ENCODE results near the gene TXNDC11. TPM values are rescaled to one million over a fixed set of nuclear protein-coding genes. Genes with fewer than 3 reads are reported as not detected.
A peak's percentile ranks its signal among the peaks of the same experiment; 100 is the strongest.

The TXNDC11 gene
- total and polyA plus RNA-seq, 2 experiments from 2014 or later = 24.5 to 25.9 TPM

GRCh38 chr16:11711662-11712061, 31.0 kb downstream of the TXNDC11 start:
- in situ Hi-C loops (cut with MboI) = no loop called here
- Histone ChIP-seq H2AFZ (no peak overlapping the region), H4K20me1 (ENCODE audit: insufficient read depth) (no peaks in the 10 kb centered on the region), H3K27me3 (replicated peaks; ENCODE audit: insufficient read depth) (no peaks in the 10 kb centered on the region), H3K9me2 (ENCODE audit: insufficient read depth) (no peaks in the 10 kb centered on the region), H3K4me2 (ENCODE audit: unreplicated experiment) (no peak overlapping the region), H3K36me3 (ENCODE audit: low read depth) (peaks cover 28% of the 10 kb centered on the region; the same call in 1 of the 2 replicates), H3K4me3 (no peak overlapping the region), H3K9me3 (ENCODE audit: low read depth) (no peaks in the 10 kb centered on the region), H3F3A (ENCODE audit: insufficient read depth) (peaks cover 29% of the 10 kb centered on the region), H3K4me1 (ENCODE audit: insufficient read depth) (peaks cover 14% of the 10 kb centered on the region), H3K27ac (no peak overlapping the region), H3K79me2 (ENCODE audit: insufficient read depth) (peaks cover 42% of the 10 kb centered on the region), H3K9ac (no peak overlapping the region)
- no peak for DNase-seq
- TF ChIP-seq EZH2phosphoT487 (IDR thresholded peaks at IDR 0.05; ENCODE audit: insufficient read depth, low read depth) (no peak), EZH2 (IDR thresholded peaks at IDR 0.05; ENCODE audit: insufficient read depth, poor library complexity, severe bottlenecking) (no peak)
- 95 to 99% methylated on average over 4 of the region's 4 CpGs for WGBS, 2 experiments (ENCODE audit: low coverage in 1 of 2, low lambda C conversion rate in 2 of 2, missing lambda C conversion rate in 2 of 2)

- H3F3A ChIP-seq (ENCODE audit: insufficient read depth) = peaks cover 13% of the 10 kb centered on the region
- no peak overlapping the region for H3K9ac ChIP-seq
- no peaks in the 10 kb centered on the region for H3K9me2 ChIP-seq (ENCODE audit: insufficient read depth)
- no peaks in the 10 kb centered on the region for H4K20me1 ChIP-seq (ENCODE audit: insufficient read depth)
- 0 out of 2 replicates have a peak, but pooled peaks cover 15% of the 10 kb centered on the region for H3K36me3 ChIP-seq (ENCODE audit: low read depth)
- peak overlapping the region; percentile 59 for H3K27ac ChIP-seq
- H3K4me3 ChIP-seq = no peak overlapping the region
- 53 to 62% methylated on average over 1 of the region's 1 CpG for WGBS, 2 experiments (ENCODE audit: low coverage in 1 of 2, low lambda C conversion rate in 2 of 2, missing lambda C conversion rate in 2 of 2)
- peak; percentile 42 for DNase-seq
- H3K4me2 ChIP-seq (ENCODE audit: unreplicated experiment) = no peak overlapping the region
- TF ChIP-seq EZH2phosphoT487 (IDR thresholded peaks at IDR 0.05; ENCODE audit: insufficient read depth, low read depth) = no peak
- no peak for TF ChIP-seq EZH2 (IDR thresholded peaks at IDR 0.05; ENCODE audit: insufficient read depth, poor library complexity, severe bottlenecking)
- H2AFZ ChIP-seq = no peak overlapping the region
- peaks cover 14% of the 10 kb centered on the region for H3K4me1 ChIP-seq (ENCODE audit: insufficient read depth)
- in situ Hi-C loops (cut with MboI) = no loop called here
- H3K27me3 ChIP-seq (replicated peaks; ENCODE audit: insufficient read depth) = no peaks in the 10 kb centered on the region
- H3K79me2 ChIP-seq (ENCODE audit: insufficient read depth) = peaks cover 53% of the 10 kb centered on the region
- H3K9me3 ChIP-seq (ENCODE audit: low read depth) = no peaks in the 10 kb centered on the region
Observed at GRCh38 chr16:11708421-11708820, 34.2 kb downstream of the TXNDC11 start.

- no peaks in the 10 kb centered on the region for H3K9me3 ChIP-seq (ENCODE audit: low read depth)
- H3F3A ChIP-seq (ENCODE audit: insufficient read depth) = peaks cover 13% of the 10 kb centered on the region
- 0 out of 2 replicates have a peak, but pooled peaks cover 15% of the 10 kb centered on the region for H3K36me3 ChIP-seq (ENCODE audit: low read depth)
- DNase-seq = no peak
- H4K20me1 ChIP-seq (ENCODE audit: insufficient read depth) = no peaks in the 10 kb centered on the region
- WGBS, 2 experiments (ENCODE audit: low coverage in 1 of 2, low lambda C conversion rate in 2 of 2, missing lambda C conversion rate in 2 of 2) = 97 to 99% methylated on average over 4 of the region's 4 CpGs
- no peak overlapping the region for H2AFZ ChIP-seq
- H3K4me3 ChIP-seq = no peak overlapping the region
- no peak for TF ChIP-seq EZH2 (IDR thresholded peaks at IDR 0.05; ENCODE audit: insufficient read depth, poor library complexity, severe bottlenecking)
- H3K79me2 ChIP-seq (ENCODE audit: insufficient read depth) = peaks cover 55% of the 10 kb centered on the region
- H3K4me2 ChIP-seq (ENCODE audit: unreplicated experiment) = no peak overlapping the region
- peaks cover 14% of the 10 kb centered on the region for H3K4me1 ChIP-seq (ENCODE audit: insufficient read depth)
- no peaks in the 10 kb centered on the region for H3K9me2 ChIP-seq (ENCODE audit: insufficient read depth)
- in situ Hi-C loops (cut with MboI) = no loop called here
- H3K9ac ChIP-seq = no peak overlapping the region
- no peaks in the 10 kb centered on the region for H3K27me3 ChIP-seq (replicated peaks; ENCODE audit: insufficient read depth)
- peak overlapping the region; percentile 59; the same call in 1 of the 2 replicates for H3K27ac ChIP-seq
Observed at GRCh38 chr16:11707679-11708197, 34.9 kb downstream of the TXNDC11 start.

GRCh38 chr16:11706180-11706742, 36.4 kb downstream of the TXNDC11 start:
- 57 to 63% methylated on average over 5 of the region's 5 CpGs for WGBS, 2 experiments (ENCODE audit: low coverage in 1 of 2, low lambda C conversion rate in 2 of 2, missing lambda C conversion rate in 2 of 2)
- in situ Hi-C loops (cut with MboI) = no loop called here
- H3K9me3 ChIP-seq (ENCODE audit: low read depth) = no peaks in the 10 kb centered on the region
- H3K4me3 ChIP-seq = no peak overlapping the region
- H3K9ac ChIP-seq = no peak overlapping the region
- H3K9me2 ChIP-seq (ENCODE audit: insufficient read depth) = no peaks in the 10 kb centered on the region
- H3K27me3 ChIP-seq (replicated peaks; ENCODE audit: insufficient read depth) = no peaks in the 10 kb centered on the region
- DNase-seq = peak; percentile 27
- no peak overlapping the region for H3K4me2 ChIP-seq (ENCODE audit: unreplicated experiment)
- no peaks in the 10 kb centered on the region for H4K20me1 ChIP-seq (ENCODE audit: insufficient read depth)
- H3K36me3 ChIP-seq (ENCODE audit: low read depth) = 0 out of 2 replicates have a peak, but pooled peaks cover 20% of the 10 kb centered on the region
- peaks cover 13% of the 10 kb centered on the region for H3F3A ChIP-seq (ENCODE audit: insufficient read depth)
- H3K79me2 ChIP-seq (ENCODE audit: insufficient read depth) = peaks cover 55% of the 10 kb centered on the region
- TF ChIP-seq EZH2phosphoT487 (IDR thresholded peaks at IDR 0.05; ENCODE audit: insufficient read depth, low read depth) (no peak), EZH2 (IDR thresholded peaks at IDR 0.05; ENCODE audit: insufficient read depth, poor library complexity, severe bottlenecking) (no peak)
- H3K4me1 ChIP-seq (ENCODE audit: insufficient read depth) = peaks cover 14% of the 10 kb centered on the region
- no peak overlapping the region for H2AFZ ChIP-seq
- no peak overlapping the region for H3K27ac ChIP-seq

Measured in GM23248 (cell line).